ENCODE measurements around the gene DTNA.

- TF ChIP-seq, protein P1, sequence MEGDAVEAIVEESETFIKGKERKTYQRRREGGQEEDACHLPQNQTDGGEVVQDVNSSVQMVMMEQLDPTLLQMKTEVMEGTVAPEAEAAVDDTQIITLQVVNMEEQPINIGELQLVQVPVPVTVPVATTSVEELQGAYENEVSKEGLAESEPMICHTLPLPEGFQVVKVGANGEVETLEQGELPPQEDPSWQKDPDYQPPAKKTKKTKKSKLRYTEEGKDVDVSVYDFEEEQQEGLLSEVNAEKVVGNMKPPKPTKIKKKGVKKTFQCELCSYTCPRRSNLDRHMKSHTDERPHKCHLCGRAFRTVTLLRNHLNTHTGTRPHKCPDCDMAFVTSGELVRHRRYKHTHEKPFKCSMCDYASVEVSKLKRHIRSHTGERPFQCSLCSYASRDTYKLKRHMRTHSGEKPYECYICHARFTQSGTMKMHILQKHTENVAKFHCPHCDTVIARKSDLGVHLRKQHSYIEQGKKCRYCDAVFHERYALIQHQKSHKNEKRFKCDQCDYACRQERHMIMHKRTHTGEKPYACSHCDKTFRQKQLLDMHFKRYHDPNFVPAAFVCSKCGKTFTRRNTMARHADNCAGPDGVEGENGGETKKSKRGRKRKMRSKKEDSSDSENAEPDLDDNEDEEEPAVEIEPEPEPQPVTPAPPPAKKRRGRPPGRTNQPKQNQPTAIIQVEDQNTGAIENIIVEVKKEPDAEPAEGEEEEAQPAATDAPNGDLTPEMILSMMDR (IDR thresholded peaks at IDR 0.05), result no peak
- TF ChIP-seq POLR2A (IDR thresholded peaks at IDR 0.05), result no peak
Measured at GRCh38 chr18:34918856-34919255, 208.8 kb downstream of the DTNA start.

All from thyroid gland (tissue), 4 donors.